ENCODE results near the gene SH3RF2. TPM values are rescaled to one million over a fixed set of nuclear protein-coding genes. Genes with fewer than 3 reads are reported as not detected.
"Not testable (repeated sequence)": the region's sequence is repeated elsewhere in the genome, so short reads cannot be mapped to it uniquely, and the experiment has no call there.

Gene SH3RF2
- total RNA-seq, 1 donor from 2014 or later, result 9.8 TPM

GRCh38 chr5:145949474-145949873 is 13.1 kb downstream of the SH3RF2 start:
- DNase-seq, result no peak

GRCh38 chr5:145951071-145951470 is 14.7 kb downstream of the SH3RF2 start:
- DNase-seq, result no peak

- no peak for DNase-seq
Measured at GRCh38 chr5:145953202-145953601, 16.8 kb downstream of the SH3RF2 start.

- not testable (repeated sequence) for DNase-seq
Measured at GRCh38 chr5:145954140-145954539, 17.8 kb downstream of the SH3RF2 start.

- DNase-seq, result no peak
Measured at GRCh38 chr5:145957388-145957787, 21.0 kb downstream of the SH3RF2 start.

- DNase-seq, result no peak
Measured at GRCh38 chr5:145958436-145958835, 22.1 kb downstream of the SH3RF2 start.

GRCh38 chr5:145960166-145960565 is 23.8 kb downstream of the SH3RF2 start:
- DNase-seq, result no peak

- DNase-seq, result no peak
Measured at GRCh38 chr5:145960848-145961600, 24.6 kb downstream of the SH3RF2 start.

- no peak for DNase-seq
Measured at GRCh38 chr5:145962001-145962400, 25.6 kb downstream of the SH3RF2 start.

GRCh38 chr5:145964008-145964407 is 27.6 kb downstream of the SH3RF2 start:
- not testable (repeated sequence) for DNase-seq

GRCh38 chr5:145965804-145966203 is 29.4 kb downstream of the SH3RF2 start:
- no peak for DNase-seq

GRCh38 chr5:145967296-145967695 is 30.9 kb downstream of the SH3RF2 start:
- DNase-seq, result no peak

GRCh38 chr5:145968970-145969713 is 32.8 kb downstream of the SH3RF2 start:
- DNase-seq, result no peak

- no peak for DNase-seq
Measured at GRCh38 chr5:145969714-145970092, 33.3 kb downstream of the SH3RF2 start.

GRCh38 chr5:145971108-145971507 is 34.7 kb downstream of the SH3RF2 start:
- DNase-seq, result no peak

GRCh38 chr5:145971701-145972100 is 35.3 kb downstream of the SH3RF2 start:
- DNase-seq, result no peak

- no peak for DNase-seq
Measured at GRCh38 chr5:145975001-145975360, 38.6 kb downstream of the SH3RF2 start.

- no peak for DNase-seq
Measured at GRCh38 chr5:145975361-145976066, 39.1 kb downstream of the SH3RF2 start.

GRCh38 chr5:145976431-145977155 is 40.2 kb downstream of the SH3RF2 start:
- DNase-seq, result no peak

- DNase-seq, result no peak
Measured at GRCh38 chr5:145978171-145978570, 41.8 kb downstream of the SH3RF2 start.

- no peak for DNase-seq
Measured at GRCh38 chr5:145978708-145979107, 42.3 kb downstream of the SH3RF2 start.
